Islet of Langerhans (tissue), 1 donor: ENCODE measurements around the gene CCDC85C.

Experiments used
- FAIRE-seq: peaks from one replicate; lab custom pipeline; 2011; peaks lifted over from hg19 to GRCh38; lab: Jason Lieb, UNC

CCDC85C gene

GRCh38 chr14:99539491-99539890, 64.5 kb downstream of the CCDC85C start:
- FAIRE-seq, result no peak

- FAIRE-seq, result no peak
Observed at GRCh38 chr14:99538733-99539132, 65.3 kb downstream of the CCDC85C start.

GRCh38 chr14:99538275-99538674, 65.7 kb downstream of the CCDC85C start:
- FAIRE-seq, result no peak

- no peak for FAIRE-seq
Observed at GRCh38 chr14:99537399-99537798, 66.6 kb downstream of the CCDC85C start.

GRCh38 chr14:99535908-99536778, 67.9 kb downstream of the CCDC85C start:
- no peak for FAIRE-seq

GRCh38 chr14:99535448-99535847, 68.6 kb downstream of the CCDC85C start:
- no peak for FAIRE-seq

- FAIRE-seq, result no peak
Observed at GRCh38 chr14:99534863-99535262, 69.1 kb downstream of the CCDC85C start.

- no peak for FAIRE-seq
Observed at GRCh38 chr14:99534333-99534732, 69.7 kb downstream of the CCDC85C start.

- no peak for FAIRE-seq
Observed at GRCh38 chr14:99532310-99532709, 71.7 kb downstream of the CCDC85C start.

GRCh38 chr14:99531251-99532096, 72.5 kb downstream of the CCDC85C start:
- FAIRE-seq, result no peak

- FAIRE-seq, result no peak
Observed at GRCh38 chr14:99530407-99531155, 73.4 kb downstream of the CCDC85C start.

- FAIRE-seq, result no peak
Observed at GRCh38 chr14:99529899-99530298, 74.1 kb downstream of the CCDC85C start.

GRCh38 chr14:99527427-99528076, 76.5 kb downstream of the CCDC85C start:
- FAIRE-seq, result no peak

- no peak for FAIRE-seq
Observed at GRCh38 chr14:99527026-99527425, 77.0 kb downstream of the CCDC85C start.

GRCh38 chr14:99525699-99526080, 78.3 kb downstream of the CCDC85C start:
- FAIRE-seq, result no peak

- FAIRE-seq, result no peak
Observed at GRCh38 chr14:99524804-99525698, 79.0 kb downstream of the CCDC85C start.

GRCh38 chr14:99524091-99524661, 79.8 kb downstream of the CCDC85C start:
- no peak for FAIRE-seq

- FAIRE-seq, result no peak
Observed at GRCh38 chr14:99523704-99524055, 80.3 kb downstream of the CCDC85C start.

GRCh38 chr14:99522934-99523703, 80.9 kb downstream of the CCDC85C start:
- no peak for FAIRE-seq

GRCh38 chr14:99522457-99522891, 81.5 kb downstream of the CCDC85C start:
- no peak for FAIRE-seq
